ENCODE data around the gene CACNA1F.
"Not testable (repeated sequence)": the region's sequence is repeated elsewhere in the genome, so short reads cannot be mapped to it uniquely, and the experiment has no call there.

Gene CACNA1F

DNA sequence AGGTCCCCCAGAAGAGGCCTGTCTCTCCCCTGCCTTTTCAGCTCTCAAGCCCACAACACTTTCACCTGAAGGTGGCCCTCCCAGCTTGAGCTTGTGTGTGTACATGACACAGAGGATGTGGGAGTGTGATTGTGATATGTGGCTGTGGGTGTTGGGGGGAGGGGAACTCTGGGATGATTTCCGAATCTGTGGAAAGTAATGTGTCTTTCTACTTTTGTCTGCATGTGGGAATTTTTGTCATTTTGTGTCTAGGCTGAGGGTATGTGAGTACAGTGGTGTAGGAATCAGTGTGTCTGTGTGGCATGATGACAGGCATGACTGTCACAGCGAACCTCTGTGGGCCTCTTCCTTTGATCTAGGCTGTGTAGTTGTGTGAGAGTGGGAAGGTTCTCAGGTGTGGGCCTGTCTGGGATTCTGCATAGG lies 39.6 kb downstream of the CACNA1F start:
- no peak for DNase-seq

DNA sequence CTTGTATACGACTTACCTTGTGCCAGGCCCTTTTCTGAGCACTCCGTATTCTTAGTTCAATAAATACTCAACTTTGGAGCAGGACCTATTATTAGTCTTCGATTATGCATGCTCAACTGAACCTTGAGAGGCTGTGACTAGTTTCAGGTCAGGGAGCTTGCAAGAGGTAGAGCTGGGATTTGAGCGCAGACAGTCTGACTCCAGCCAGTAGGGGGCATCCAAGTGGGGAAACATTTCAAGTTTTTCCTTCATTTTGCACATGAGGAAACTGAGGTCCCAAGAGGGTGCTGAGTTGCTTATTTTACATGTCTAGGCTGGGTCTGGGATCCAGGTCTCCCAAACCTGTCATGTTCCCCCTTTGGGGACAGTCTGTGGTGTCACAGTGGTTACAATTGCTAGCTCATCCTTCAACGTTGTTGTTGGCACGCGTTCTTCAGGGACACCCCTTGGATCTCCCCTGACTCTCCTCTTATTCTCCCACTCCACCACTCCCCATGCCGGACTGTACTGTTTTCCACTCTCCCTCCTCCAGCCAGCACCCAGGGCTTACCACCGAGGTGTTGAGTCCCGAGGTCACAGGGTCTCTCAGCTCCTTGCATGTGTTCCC lies 40.3 kb downstream of the CACNA1F start:
- no peak for DNase-seq

DNA sequence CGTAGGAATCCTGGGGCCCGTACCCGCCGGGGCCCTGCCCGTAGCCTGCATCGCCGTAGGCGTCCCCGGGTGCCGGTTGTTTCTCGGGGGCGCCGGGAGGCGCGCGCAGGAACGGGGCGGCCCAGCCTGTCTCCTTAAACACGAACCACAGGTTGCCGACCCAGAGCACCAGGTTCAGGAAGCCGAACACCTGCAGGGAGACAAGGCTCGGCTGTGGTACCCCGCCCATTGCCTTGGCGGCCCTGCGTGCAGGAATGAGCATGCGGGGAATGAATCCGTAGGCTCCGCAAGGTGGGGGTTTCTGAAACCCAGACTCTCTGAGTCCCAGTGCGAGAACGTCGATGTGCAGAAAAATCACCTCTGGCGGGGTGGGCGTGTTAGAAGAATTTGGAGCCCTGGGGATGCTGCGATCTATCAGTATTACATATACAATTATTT lies 41.5 kb downstream of the CACNA1F start:
- peak; percentile 62 for DNase-seq

DNA sequence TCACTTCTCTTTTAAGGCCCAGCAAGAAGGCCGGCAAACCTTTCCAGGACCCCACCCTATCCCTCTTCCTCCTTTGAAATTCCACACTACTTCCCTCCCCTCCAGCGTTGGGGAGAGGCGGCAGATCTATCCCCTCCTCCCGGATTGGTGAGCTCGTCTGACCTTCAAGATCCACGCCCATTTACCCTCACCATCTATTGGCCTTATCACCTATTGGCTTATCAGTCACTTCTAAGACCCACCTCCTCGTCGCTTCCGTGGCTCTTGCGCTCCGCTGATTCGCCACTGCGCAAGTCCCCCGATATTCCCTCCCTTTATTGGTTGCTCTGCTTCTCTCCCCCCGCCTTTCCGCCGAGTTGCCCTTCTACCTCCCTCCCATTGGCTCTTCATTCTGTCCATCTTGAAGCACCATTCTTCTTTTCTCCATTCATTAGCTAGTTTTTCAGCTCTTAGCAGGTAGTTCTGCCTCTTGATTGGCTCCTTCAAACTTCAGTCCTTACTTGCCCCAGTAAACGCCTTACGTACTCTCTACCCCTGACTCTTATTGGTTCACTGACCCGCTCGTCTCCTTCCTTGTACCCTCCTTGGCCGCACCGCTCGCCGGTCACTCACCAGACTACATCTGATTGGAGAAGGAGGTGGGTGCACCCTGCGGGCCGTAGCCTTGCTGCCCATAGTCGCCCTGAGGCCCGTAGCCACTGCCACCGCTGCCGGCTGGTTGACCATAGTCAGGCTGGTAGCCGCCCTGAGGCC lies 42.1 kb downstream of the CACNA1F start:
- peak; percentile 99 for DNase-seq

DNA sequence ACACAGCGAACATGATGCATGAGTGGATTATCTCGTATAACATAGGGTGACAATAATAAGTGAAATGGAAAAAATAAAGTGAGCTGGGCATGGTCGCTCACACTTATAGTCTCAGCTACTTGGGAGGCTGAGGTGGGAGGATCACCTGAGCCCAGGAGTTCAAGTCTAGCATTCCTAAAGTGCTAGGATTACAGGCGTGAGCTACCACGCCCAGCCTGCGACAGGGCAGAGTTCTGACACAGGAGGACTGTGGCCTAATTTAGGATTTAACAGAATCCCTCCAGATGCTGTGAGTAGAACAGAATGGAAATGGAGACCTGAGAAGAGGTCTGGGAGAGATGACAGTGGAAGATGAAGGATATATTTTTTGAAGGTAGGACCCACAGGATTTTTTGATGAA lies 43.5 kb downstream of the CACNA1F start:
- DNase-seq = no peak

DNA sequence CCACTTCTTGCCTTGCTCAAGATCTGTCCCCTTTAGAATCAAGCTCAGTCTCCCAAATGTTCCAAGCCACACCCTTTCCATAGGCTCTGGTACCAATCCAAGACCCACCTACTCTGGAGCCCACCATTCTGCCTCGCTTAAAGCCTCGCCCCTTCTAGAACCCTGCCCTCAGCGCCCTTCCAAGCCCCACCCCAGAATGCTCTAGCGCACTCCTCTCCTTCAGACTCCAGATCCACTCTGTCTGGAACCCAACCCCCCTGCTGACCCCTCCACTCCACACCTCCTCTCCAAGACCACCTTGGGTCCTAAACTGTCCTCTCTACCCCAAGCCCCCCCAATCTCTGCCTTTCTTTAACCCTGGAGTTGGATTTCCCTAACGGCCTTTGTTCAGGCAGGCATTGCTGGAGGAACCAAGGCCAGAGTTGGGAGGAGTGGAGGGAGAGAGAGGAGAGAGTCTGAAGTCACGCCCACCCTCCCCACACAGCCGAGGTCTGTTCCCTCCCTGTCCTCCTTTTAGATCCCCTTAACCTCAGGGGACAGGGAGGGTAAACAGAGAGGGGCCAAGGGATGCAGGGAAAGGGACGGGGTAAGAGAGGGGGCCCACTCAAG lies 44.6 kb downstream of the CACNA1F start:
- no peak for DNase-seq

DNA sequence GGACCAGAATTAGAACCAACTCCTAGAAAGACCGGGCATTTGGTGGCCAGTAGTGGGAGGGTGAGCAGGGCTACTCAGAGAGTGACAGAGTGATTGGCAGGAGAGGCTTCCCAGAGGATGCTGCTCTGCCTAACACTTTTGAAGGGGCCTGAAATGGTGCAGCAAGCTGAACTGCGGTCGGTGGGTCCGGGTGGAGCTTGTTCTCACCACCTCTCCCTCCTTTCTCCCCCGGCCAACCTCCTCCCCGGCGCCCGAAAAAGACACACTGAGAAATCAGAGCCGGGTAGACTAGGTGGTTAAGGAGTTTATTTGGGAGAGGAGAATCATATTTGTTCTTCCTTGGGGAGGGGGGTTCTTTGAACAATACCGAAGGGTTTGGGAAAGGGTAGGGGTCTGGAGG lies 45.6 kb downstream of the CACNA1F start:
- DNase-seq = no peak

DNA sequence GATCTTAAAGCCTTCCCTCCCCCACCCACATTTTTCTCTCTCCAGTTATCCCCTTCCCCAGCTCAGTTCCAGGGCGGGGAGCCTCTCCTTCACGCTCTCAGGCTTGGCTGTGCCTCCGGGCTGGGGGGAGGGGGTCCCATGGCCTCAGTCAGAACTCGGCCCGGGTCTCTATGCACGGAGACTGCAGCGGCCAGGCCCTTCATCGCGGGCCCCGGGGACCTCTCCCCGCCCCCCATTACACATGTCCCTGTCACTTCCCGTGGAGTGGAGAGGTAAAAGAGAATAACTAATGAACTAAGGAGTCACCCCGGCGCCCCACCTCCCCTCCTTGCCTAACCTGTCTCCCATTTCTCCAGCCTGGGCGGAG lies 46.1 kb downstream of the CACNA1F start:
- no peak for DNase-seq

DNA sequence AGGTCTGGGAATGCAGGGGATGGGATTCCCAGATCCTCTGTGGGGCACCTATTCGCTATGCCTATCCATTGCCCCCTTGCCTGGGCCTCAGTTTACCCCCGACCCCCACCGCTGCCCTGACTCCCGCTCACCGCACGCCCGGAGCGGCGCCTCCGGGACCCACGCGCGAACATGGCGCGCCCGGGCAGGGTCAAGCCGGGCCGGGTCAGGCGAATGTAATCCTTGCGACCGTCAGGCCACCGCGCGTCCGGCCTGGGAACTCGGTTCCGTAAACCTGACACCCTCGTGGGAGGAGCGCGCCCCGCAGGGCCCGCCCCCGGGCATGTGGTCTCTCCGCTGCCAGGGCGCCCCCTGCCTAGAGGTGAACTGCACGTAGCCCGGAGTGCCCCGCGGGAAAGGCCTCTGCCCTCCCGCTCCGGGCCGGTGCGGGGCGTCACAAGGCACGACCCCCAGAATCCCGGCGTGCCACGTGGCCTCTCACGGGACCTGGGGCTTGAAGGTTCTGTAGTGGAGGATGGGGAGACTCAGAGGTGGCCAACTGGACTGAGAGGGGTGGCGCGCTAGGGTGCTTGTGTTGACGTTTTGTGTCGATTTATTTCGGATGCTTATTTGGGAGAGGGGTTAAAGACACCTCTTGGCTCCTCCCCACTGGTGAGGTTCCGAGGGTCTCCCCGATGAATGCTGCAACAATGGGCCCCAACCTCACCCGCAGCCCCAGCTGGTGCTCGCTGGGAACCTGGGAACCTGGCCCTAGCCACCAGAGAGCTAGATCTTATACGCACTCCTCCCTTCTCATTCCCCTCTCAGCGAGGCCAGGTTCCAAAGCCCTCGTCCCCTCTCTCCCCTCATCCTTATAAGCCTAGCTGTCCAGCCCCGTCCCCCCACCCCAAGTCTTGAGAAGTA lies 46.8 kb downstream of the CACNA1F start, which contains the start of gene PRICKLE3:
PRICKLE3 (minus strand) TSS at position 249 of the 903 bp plus-strand sequence; CDS start at position 173, 76 bp downstream.
- DNase-seq = peak; percentile 72

DNA sequence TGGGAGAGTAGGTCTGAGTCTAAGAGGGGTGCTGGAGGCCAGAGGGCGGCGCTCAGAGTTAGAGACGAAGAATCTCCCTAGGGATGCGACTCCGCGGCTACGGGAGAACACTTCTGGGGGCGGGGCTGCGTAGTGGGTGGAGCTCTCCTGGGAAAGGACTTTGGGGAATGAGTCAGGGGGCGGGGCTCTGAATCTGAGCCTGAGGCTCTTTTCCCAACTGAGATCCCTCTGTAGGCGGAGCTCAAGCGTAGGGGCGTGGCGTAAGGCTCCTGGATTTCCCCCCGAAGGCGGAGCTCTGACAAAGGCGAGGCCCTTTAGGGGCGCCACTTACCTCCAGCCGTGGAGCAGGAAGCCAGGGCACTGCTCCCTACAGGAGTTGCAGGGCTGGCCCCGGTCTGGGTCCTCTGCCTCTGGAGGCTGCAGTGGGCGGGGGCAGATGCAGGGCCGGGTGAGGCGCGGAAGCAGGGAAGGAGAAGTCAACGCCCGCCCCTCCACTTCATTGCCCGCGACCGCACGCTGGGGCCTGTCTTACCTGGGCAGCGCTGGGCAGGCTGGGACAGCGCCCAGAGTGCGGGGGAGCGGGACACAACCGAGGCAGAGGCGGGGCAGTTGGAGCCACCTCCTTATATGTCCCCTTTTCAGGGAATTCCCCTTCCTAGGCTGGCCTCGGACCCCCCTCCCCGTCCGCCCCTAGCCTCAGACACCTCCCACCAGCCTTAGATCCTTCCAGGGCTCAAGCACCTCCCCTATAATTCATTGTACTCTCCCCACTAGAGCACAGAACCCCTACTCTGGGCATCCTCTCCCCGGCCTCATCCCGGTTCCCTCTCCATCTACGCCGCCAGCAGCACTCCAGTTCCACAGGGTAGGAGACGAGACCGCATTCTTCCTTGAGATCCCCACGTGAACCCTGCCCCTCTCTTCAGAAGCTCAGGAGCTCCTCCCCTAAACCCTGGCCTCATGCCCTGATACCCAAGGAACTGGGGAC lies 48.6 kb downstream of the CACNA1F start:
- peak; percentile 92 for DNase-seq

DNA sequence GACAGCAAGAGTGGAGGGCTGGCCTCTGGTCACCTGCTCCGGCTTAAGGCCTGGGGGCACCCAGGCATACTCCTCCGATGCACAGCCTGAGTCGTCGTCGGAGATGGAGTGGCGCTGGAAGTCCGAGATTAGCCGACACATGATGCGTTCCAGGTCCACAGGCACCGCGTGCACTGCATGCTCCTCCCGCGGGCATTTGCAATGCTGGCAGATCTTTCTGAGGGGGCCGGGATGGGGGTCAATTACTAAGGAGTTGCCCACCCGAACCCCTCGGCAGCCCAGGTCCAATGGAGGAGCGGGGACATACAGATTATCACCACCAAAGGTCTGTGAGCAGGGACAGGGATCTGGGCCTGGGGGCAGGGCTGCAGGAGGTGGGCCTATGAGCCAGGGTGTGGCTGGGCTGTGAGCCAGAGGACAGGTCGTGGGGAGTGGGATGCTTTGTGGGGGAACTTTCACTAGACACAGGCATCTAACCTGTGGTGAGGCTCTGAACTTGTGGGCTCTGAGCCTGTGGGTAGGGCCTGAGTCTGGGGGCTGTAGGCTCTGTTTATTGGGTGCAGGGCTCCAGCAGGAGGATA lies 49.3 kb downstream of the CACNA1F start:
- DNase-seq = no peak

DNA sequence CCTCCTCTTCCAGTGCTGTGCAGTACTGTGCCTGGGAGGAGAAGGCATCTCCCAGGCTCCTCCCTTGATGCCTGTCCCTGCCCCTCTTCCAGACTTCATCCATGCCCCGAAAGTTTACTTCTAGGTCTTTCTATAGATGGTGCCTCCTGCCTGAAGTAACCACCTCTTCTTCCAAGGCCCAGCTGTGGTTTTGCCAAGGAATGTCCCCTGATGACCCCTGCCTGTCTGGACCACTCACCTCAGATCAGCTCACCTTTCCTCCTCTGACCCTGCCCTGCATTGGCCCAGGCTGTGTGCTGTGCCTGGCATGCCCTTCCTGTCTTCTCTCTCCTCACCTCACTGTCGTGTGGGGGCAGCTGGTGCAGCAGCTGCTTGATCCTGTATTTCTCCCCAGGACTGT lies 53.8 kb downstream of the CACNA1F start:
- DNase-seq = no peak

DNA sequence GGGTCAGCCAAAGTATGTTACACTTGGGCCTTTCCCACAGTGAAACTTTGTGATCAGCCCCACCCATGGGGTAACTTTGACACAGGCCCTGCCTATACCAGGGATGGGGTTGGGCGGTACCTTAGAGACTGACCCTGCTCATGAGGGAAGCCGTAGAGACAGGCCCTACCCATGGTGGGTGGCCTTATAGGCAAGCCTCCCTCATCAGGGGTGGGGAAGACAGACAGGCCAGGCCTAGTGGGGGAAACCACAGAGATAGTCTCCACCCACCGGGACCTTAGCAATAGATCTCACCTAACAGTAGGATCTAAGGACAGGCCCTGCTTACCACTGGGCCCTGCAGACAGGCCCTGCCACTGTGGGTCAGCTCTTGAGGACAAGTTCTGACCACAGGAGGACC lies 54.6 kb downstream of the CACNA1F start:
- DNase-seq = no peak

DNA sequence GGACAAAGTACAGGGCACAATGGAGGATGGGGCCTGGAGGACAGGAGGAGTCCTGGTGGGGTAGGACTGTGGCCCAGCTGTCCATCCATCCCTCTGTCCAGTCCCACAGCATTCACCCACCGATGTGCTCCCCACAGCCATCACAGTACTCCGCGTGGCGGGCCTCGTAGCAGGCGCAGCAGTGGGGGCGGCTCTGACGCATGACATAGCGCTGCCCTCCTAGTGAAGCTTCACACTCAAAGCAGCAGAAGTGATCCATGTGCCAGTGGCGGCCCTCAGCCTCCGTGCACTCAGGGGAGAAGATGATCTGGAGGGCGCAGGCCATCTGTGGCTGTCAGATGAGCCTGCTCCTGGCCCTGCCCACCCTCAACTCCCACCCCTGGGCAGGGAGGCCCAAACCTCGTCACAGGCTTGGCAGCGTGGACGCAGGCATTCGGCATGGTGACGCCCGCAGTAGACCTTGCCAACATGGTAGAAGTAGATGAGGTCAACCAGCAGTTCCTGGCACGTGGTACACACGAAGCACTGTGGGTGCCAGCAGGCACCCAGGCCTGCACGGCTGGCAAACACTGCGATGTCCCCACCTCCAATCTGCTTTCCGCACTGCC lies 55.2 kb downstream of the CACNA1F start:
- no peak for DNase-seq

DNA sequence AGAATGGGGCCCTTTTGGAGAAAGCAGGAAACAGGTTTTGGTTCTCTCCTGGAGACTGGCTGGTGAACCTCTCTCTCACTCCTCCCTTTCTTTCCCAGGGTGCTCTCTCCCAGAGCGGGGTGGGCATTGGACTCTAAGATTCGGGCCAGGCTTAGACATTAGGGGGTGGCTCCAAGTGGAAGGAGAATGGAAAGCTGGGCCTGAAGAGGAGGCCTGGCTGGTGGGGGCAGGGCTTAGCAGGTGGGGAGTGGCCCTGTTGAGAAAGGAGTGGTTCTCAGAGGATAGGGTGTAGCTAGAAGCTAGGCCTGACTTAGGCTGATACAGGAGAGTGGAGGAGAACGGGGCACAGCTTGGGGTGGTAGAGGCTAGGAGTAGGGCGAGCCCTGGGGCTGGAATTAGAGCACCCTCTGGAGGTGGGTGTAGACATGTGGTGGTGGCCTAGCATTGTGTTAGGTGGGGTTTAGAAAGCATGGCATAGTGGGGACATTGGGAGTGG lies 55.8 kb downstream of the CACNA1F start:
- DNase-seq = no peak

DNA sequence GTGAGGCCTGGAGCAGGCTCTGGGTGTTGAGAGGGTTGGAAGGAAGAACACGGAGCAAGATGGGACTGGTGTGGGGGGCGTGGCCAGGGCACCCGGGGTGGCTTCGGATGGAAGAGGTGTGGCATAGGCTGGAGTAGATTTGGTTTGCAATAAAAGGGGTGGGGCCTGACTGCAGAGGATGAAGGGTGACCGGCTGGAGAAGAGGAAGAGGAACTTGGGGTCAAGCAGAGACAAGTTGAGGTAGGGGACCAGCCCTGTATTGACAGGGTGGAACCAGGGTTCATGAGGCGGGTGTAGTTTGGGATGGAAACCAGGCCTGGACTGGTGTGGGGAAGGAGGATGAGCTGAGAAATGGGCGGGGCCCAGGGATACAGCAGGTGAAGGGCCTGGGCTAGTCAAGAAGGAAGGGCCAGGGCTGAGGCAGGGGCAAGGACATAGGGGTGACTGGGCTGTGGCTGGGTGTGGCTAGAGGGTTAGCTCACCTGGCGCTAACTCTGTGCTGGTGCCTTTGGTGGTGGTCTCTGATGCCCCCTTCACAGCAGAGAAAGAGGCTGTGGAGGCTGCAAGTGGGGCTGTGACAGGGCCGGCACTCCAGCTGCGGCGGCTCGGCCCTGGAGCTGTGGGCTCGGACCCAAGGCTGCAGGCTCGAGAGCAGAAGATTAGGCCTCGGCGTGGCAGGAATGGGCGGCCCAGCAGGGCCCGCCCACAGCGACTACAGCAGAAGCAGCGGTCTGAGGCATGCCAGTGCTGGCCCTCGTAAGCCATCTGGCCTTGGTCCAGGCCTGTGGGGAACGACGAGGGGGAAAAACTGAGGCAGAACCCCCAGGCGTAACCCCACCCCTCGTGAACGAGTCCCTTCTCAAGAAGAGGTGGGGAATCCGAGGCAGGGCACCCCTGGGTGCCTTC lies 56.5 kb downstream of the CACNA1F start:
- DNase-seq = no peak

DNA sequence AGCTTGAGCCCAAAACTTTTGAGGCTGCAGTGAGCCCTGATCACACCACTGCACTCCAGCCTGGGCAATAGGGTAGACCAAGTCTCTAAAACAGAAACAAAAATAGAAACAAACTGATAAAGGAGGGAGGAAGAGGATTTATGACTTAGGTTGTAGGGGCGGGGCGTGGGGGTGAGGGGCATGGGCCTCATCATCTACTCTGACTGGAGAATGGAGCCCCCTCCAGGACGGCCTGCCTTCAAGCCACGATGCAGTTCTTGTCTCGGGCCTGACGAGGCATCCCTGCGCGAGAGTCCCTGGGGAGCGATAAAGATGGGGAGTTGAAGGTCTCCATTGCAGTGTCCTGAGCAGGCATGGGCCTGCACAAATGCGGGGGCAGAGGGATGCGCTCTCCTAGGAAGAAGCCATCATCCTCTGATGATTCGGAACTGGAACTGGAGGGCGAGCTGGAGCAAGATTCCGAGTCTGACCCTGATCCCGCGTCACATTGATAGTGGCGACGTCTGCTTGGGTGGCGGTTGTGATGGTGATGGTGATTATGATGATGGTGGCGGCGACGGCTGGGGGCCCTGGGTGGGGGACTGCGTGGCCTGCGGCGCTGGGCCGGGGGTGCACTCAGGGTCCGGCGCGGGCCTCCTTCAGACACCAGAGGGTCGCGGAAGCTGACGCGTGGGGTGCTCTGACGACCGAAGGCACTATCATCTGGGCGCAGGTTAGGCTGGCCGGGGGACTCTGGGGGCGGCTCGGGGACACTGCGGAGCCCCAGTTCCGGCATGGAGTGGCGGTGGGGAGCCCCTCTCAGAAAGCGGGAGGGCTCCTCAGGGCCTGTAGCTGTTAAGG lies 57.5 kb downstream of the CACNA1F start:
- no peak for DNase-seq

DNA sequence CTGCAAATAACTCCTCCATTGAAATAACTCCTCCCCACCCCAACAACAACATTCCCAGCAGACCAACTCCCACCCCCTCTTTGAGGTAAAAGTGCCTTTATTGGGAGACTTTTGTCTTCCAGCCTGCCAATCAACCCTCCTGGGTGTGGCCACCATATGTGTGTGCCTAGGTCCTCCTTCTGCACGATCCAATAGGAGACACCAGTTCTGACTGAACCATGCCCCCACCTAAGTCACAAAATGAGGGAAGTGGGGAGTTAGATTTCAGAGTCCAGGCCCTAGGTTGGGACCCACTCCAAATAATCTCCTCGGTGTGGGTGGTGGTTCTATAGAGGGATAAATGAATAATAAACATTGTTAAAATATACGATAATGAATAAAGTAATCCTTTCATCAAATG lies 58.4 kb downstream of the CACNA1F start:
- DNase-seq = no peak

DNA sequence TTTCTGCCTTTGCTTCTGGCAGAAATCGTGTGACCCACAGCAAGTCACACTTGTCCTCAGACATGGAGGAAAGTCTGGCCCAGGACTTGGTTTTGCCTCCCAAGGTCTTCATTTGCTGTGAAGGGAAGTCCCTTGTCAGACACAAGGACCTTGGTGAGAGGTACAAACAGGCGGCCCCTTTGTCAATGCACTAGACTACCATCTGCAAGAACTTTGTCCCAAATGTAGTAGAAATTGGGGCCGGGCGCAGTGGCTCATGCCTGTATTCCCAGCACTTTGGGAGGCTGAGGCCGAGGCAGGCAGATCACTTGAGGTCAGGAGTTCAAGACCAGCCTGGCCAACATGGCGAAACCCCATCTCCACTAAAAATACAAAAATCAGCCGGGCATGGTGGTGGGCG lies 59.6 kb downstream of the CACNA1F start:
- DNase-seq = not testable (repeated sequence)

All from NCI-H146 (cell line).